IMR-90 (cell line): ENCODE measurements around the gene NOL4L. TPM values are rescaled to one million over a fixed set of nuclear protein-coding genes. Genes with fewer than 3 reads are reported as not detected.

Experiments used
- ATAC-seq: fragments of 200-7000 bp; cut with Tn5 transposase; 2 replicates; pipeline ENCODE4 v1.9.1; 2020; ENCODE audit warnings: low read depth, mild to moderate bottlenecking, moderate library complexity
- BruUV-seq: library from RNA; stranded (reverse); fragments of 400-500 nt; replicated peaks from 2 replicates; lab custom pipeline; 2021; lab: Mats Ljungman, UMichigan
- CTCF ChIA-PET: fragments of 300-600 bp; formaldehyde crosslinking; extraction: SDS; loops from one replicate; lab custom pipeline; 2021; ENCODE audit warnings: antibody characterized with exemption; lab: Yijun Ruan, JAX
- POLR2A ChIA-PET: fragments of 300-600 bp; sonication (Branson Sonifier 250); formaldehyde crosslinking; loops from one replicate; lab custom pipeline; 2022; ENCODE audit warnings: antibody characterized with exemption; ENCODE audit not compliant: unreplicated experiment; lab: Charles Lee
- DNase-seq: peaks from one replicate; pipeline ENCODE4 v3.0.0; 2013
- H2AFZ ChIP-seq: replicated peaks from 2 replicates; pipeline ENCODE3; 2013; ENCODE audit warnings: low read length, mild to moderate bottlenecking; ENCODE audit not compliant: poor library complexity
- H2AK5ac ChIP-seq: 2 replicates; pipeline ENCODE4 v1.6.1; 2013; ENCODE audit warnings: low read depth, low read length, inconsistent platforms
- H2AK9ac ChIP-seq: replicated peaks from 2 replicates; pipeline ENCODE3; 2013; ENCODE audit warnings: mild to moderate bottlenecking, low read depth, low read length, moderate library complexity; ENCODE audit not compliant: poor library complexity
- H2BK120ac ChIP-seq: 2 replicates; pipeline ENCODE4 v1.6.1; 2013; ENCODE audit warnings: low read depth, low read length, inconsistent platforms
- H2BK15ac ChIP-seq: 3 replicates; pipeline ENCODE4 v1.6.1; 2013; ENCODE audit warnings: low read depth, low read length, inconsistent platforms
- H2BK20ac ChIP-seq: 2 replicates; pipeline ENCODE4 v1.6.1; 2013; ENCODE audit warnings: low read depth, mild to moderate bottlenecking, inconsistent platforms, low read length, moderate library complexity
- H2BK5ac ChIP-seq: 2 replicates; pipeline ENCODE4 v1.6.1; 2013; ENCODE audit warnings: mild to moderate bottlenecking, low read depth, low read length, inconsistent platforms; ENCODE audit not compliant: poor library complexity, severe bottlenecking
- H3K14ac ChIP-seq: replicated peaks from 2 replicates; pipeline ENCODE4 v1.6.1; 2013; ENCODE audit warnings: low read depth, low read length, inconsistent platforms
- H3K18ac ChIP-seq: 2 replicates; pipeline ENCODE4 v1.6.1; 2013; ENCODE audit warnings: low read depth, low read length, control low read depth
- H3K23ac ChIP-seq: 2 replicates; pipeline ENCODE4 v1.6.1; 2013; ENCODE audit warnings: low read depth, low read length, inconsistent platforms
- H3K27ac ChIP-seq: 2 replicates; pipeline ENCODE4 v1.5.1; 2013; ENCODE audit warnings: mild to moderate bottlenecking, control low read depth, low read length; ENCODE audit not compliant: insufficient read depth
- H3K27me3 ChIP-seq: 2 replicates; pipeline ENCODE4 v1.6.1; 2013; ENCODE audit warnings: low read length; ENCODE audit not compliant: control insufficient read depth, insufficient read depth
- H3K36me3 ChIP-seq: 2 replicates; pipeline ENCODE4 v1.6.1; 2013; ENCODE audit warnings: low read length, mixed read lengths; ENCODE audit not compliant: control insufficient read depth, insufficient read depth
- H3K4ac ChIP-seq: 2 replicates; pipeline ENCODE4 v1.6.1; 2013; ENCODE audit warnings: low read depth, low read length, inconsistent platforms
- H3K4me1 ChIP-seq: 2 replicates; pipeline ENCODE4 v1.6.1; 2013; ENCODE audit warnings: low read length, mixed read lengths; ENCODE audit not compliant: control insufficient read depth, insufficient read depth
- H3K4me2 ChIP-seq: 2 replicates; pipeline ENCODE4 v1.6.1; 2013; ENCODE audit warnings: low read depth, mild to moderate bottlenecking, control low read depth, low read length, moderate library complexity
- H3K4me3 ChIP-seq: 2 replicates; pipeline ENCODE4 v1.5.1; 2013; ENCODE audit warnings: low read depth, mild to moderate bottlenecking, control low read depth, low read length, moderate library complexity; ENCODE audit not compliant: insufficient read depth
- H3K56ac ChIP-seq: 2 replicates; pipeline ENCODE4 v1.6.1; 2013; ENCODE audit warnings: low read length, inconsistent platforms; ENCODE audit not compliant: insufficient read depth; ENCODE audit errors: extremely low read depth
- H3K79me1 ChIP-seq, 2 experiments: 2 replicates each; pipeline ENCODE4 v1.6.1; 2013; ENCODE audit warnings: low read length in 2 of 2, inconsistent platforms in 1 of 2, low read depth in 1 of 2
- H3K9ac ChIP-seq: 2 replicates; pipeline ENCODE4 v1.6.1; 2013; ENCODE audit warnings: low read depth, low read length, control low read depth
- H3K9me1 ChIP-seq: 2 replicates; pipeline ENCODE4 v1.6.1; 2013; ENCODE audit warnings: low read length, inconsistent platforms; ENCODE audit not compliant: insufficient read depth
- H3K9me3 ChIP-seq: 2 replicates; pipeline ENCODE4 v1.6.1; 2013; ENCODE audit warnings: low read length; ENCODE audit not compliant: control insufficient read depth, insufficient read depth
- H4K20me1 ChIP-seq: 2 replicates; pipeline ENCODE4 v1.6.1; 2013; ENCODE audit warnings: low read length, inconsistent platforms; ENCODE audit not compliant: insufficient read depth
- H4K5ac ChIP-seq: 2 replicates; pipeline ENCODE4 v1.6.1; 2013; ENCODE audit warnings: mild to moderate bottlenecking, low read depth, low read length, control low read depth
- H4K8ac ChIP-seq, 2 experiments: 2 replicates each; pipeline ENCODE4 v1.6.1; 2013; ENCODE audit warnings: low read depth in 2 of 2, low read length in 2 of 2, control low read depth in 1 of 2, inconsistent platforms in 1 of 2
- H4K91ac ChIP-seq: 2 replicates; pipeline ENCODE4 v1.6.1; 2013; ENCODE audit warnings: low read depth, low read length, inconsistent platforms; ENCODE audit not compliant: insufficient read depth
- BHLHE40 ChIP-seq: fragments of 150-350 bp; IDR thresholded peaks from 2 replicates; pipeline ENCODE4 v1.6.1; 2016; ENCODE audit warnings: mild to moderate bottlenecking, low read depth, low read length
- CEBPB ChIP-seq: IDR thresholded peaks from 2 replicates; pipeline ENCODE4 v1.6.1; 2012; ENCODE audit warnings: low read depth, low read length, improper control_type of control experiment
- CHD1 ChIP-seq: IDR thresholded peaks from 2 replicates; pipeline ENCODE4 v1.6.1; 2012; ENCODE audit warnings: low read depth, low read length, improper control_type of control experiment
- CTCF ChIP-seq: conservative IDR thresholded peaks from 2 replicates; pipeline ENCODE4 v1.5.1; 2012; ENCODE audit warnings: mild to moderate bottlenecking, low read depth, low read length, improper control_type of control experiment
- ELK1 ChIP-seq: fragments of 150-350 bp; IDR thresholded peaks from 2 replicates; pipeline ENCODE4 v1.6.1; 2016; ENCODE audit warnings: low read depth, mild to moderate bottlenecking, low read length, moderate library complexity, borderline replicate concordance
- FOS ChIP-seq: fragments of 150-350 bp; IDR thresholded peaks from 2 replicates; pipeline ENCODE4 v1.6.1; 2016; ENCODE audit warnings: low read depth, low read length
- MAFK ChIP-seq: IDR thresholded peaks from 2 replicates; pipeline ENCODE4 v1.6.1; 2012; ENCODE audit warnings: low read depth, low read length, improper control_type of control experiment
- MAZ ChIP-seq: IDR thresholded peaks from 2 replicates; pipeline ENCODE4 v1.6.1; 2012; ENCODE audit warnings: low read depth, mild to moderate bottlenecking, low read length, improper control_type of control experiment, moderate library complexity, borderline replicate concordance
- MXI1 ChIP-seq: IDR thresholded peaks from 2 replicates; pipeline ENCODE4 v1.6.1; 2012; ENCODE audit warnings: low read depth, mild to moderate bottlenecking, low read length, moderate library complexity, borderline replicate concordance
- NFE2L2 ChIP-seq: fragments of 150-350 bp; IDR thresholded peaks from 2 replicates; pipeline ENCODE4 v1.6.1; 2016; ENCODE audit warnings: low read depth, mild to moderate bottlenecking, low read length
- POLR2A ChIP-seq: IDR thresholded peaks from 2 replicates; pipeline ENCODE4 v1.6.1; 2012; ENCODE audit warnings: mild to moderate bottlenecking, low read depth, low read length
- RAD21 ChIP-seq: IDR thresholded peaks from 2 replicates; pipeline ENCODE4 v1.6.1; 2012; ENCODE audit warnings: low read length, improper control_type of control experiment
- RCOR1 ChIP-seq: IDR thresholded peaks from 2 replicates; pipeline ENCODE4 v1.6.1; 2012; ENCODE audit warnings: mild to moderate bottlenecking, low read length, improper control_type of control experiment; ENCODE audit not compliant: insufficient replicate concordance
- RFX5 ChIP-seq: IDR thresholded peaks from 2 replicates; pipeline ENCODE4 v1.8.0; 2012; ENCODE audit warnings: low read depth, mild to moderate bottlenecking, low read length, moderate library complexity
- SMC3 ChIP-seq: fragments of 150-350 bp; IDR thresholded peaks from 2 replicates; pipeline ENCODE4 v1.6.1; 2016; ENCODE audit warnings: low read depth, mild to moderate bottlenecking, antibody characterized with exemption, low read length, moderate library complexity
- USF2 ChIP-seq: fragments of 150-350 bp; IDR thresholded peaks from 2 replicates; pipeline ENCODE4 v1.6.1; 2017; ENCODE audit warnings: mild to moderate bottlenecking, antibody characterized with exemption, low read length, low read depth
- WGBS, 2 experiments: methylation state at CpG; one replicate each; pipeline versions ENCODE4 v1.1.5 to v1.1.7; 2013; ENCODE audit warnings: missing lambda C conversion rate in 2 of 2; ENCODE audit not compliant: insufficient read length in 1 of 2; ENCODE audit errors: extremely low coverage in 2 of 2; 5-methylcytosine and 5-hydroxymethylcytosine counted together
- dilution Hi-C: fragments of 300-500 bp; cut with HindIII; formaldehyde crosslinking; loops from one replicate; pipeline ENCODE4 v1.14.3; 2018; ENCODE audit warnings: low sequenced_read_pairs; ENCODE audit not compliant: unreplicated experiment
- in situ Hi-C: fragments of 300-500 bp; cut with MboI; formaldehyde crosslinking; loops from 3 replicates; pipeline ENCODE4 v1.14.3; 2019; ENCODE audit warnings: low sequenced_read_pairs, inconsistent platforms, mixed read lengths
- intact Hi-C: fragments of 100-400 bp; cut with micrococcal nuclease; formaldehyde crosslinking; loops from 2 replicates; pipeline ENCODE4 v1.10.0; 2022
- polyA plus RNA-seq, 3 experiments: library from polyadenylated mRNA; depleted of rRNA; stranded (reverse); fragments of >200 nt; gene quantifications; 2 replicates each; pipeline ENCODE4 v1.2.3, GENCODE V29; 2012; ENCODE audit warnings: low replicate concordance in 1 of 3
- total RNA-seq: library from RNA; depleted of rRNA; stranded (reverse); fragments of >200 nt; gene quantifications from 2 replicates; pipeline ENCODE4 v1.2.3, GENCODE V29; 2012

Gene NOL4L
- total and polyA plus RNA-seq, 2 of the 4 experiments (the other 2 are of a cell fraction): 4.7 to 13.3 TPM

GRCh38 chr20:32589256-32589655 is 4.1 kb upstream of the NOL4L start:
- Histone ChIP-seq H2AK5ac (no peak overlapping the region; the same call in 1 of the 2 replicates), H3K4me3 (no peak overlapping the region), H3K23ac (no peak overlapping the region; the same call in 1 of the 2 replicates), H3K18ac (no peak overlapping the region), H3K27me3 (peaks cover 28% of the 10 kb centered on the region), H3K36me3 (no peaks in the 10 kb centered on the region), H3K27ac (no peak overlapping the region), H3K9ac (no peak overlapping the region), H3K9me1 (peaks cover 10% of the 10 kb centered on the region; the same call in 1 of the 2 replicates), H4K8ac (peak overlapping the region; percentile 32 to 33; a peak in 2 of 4 replicates), H3K79me1 (no peaks in the 10 kb centered on the region), H2BK120ac (peak overlapping the region; percentile 55; the same call in 1 of the 2 replicates), H2AK9ac (peak overlapping the region; percentile 57), H2BK15ac (no peak overlapping the region; the same call in 2 of the 3 replicates), H4K91ac (peak overlapping the region; percentile 43), H4K20me1 (no peaks in the 10 kb centered on the region; the same call in 1 of the 2 replicates), H2BK20ac (no peak overlapping the region), H3K14ac (peak overlapping the region; percentile 71; the same call in 1 of the 2 replicates), H3K4ac (peak overlapping the region; percentile 67), H3K9me3 (no peaks in the 10 kb centered on the region), H3K4me1 (peaks cover 5% of the 10 kb centered on the region; the same call in 1 of the 2 replicates), H4K5ac (no peak overlapping the region), H3K56ac (no peak overlapping the region), H2BK5ac (peak overlapping the region; percentile 10), H2AFZ (peak overlapping the region; percentile 79), H3K4me2 (no peak overlapping the region)
- BruUV-seq: no TSS peak
- intact Hi-C loops: no loop called here
- ChIA-PET POLR2A (no interaction called here), CTCF (no interaction called here)
- peak; percentile 27; the same call in 1 of the 2 replicates for ATAC-seq
- dilution Hi-C loops: no loop called here
- WGBS, 2 experiments: 57% methylated on average over 4 of the region's 5 CpGs; no CpG with 5 or more reads in 1 of the 2 experiments
- TF ChIP-seq ELK1 (no peak), MAFK (no peak), RFX5 (no peak), MAZ (no peak), RCOR1 (no peak), CTCF (no peak), RAD21 (no peak), POLR2A (no peak), USF2 (no peak), FOS (no peak), NFE2L2 (no peak), BHLHE40 (no peak), CEBPB (no peak), SMC3 (no peak), CHD1 (no peak), MXI1 (no peak)
- in situ Hi-C loops: no loop called here
- DNase-seq: peak; percentile 36
